GM12878 (cell line): ENCODE results near the gene CHURC1. TPM values are rescaled to one million over a fixed set of nuclear protein-coding genes. Genes with fewer than 3 reads are reported as not detected.

Source experiments
- ATAC-seq: fragments of 200-7000 bp; cut with Tn5 transposase; 3 replicates; pipeline ENCODE4 v1.9.1; 2020; ENCODE audit warnings: mild to moderate bottlenecking, moderate library complexity
- BruUV-seq: library from RNA; stranded (reverse); fragments of 400-500 nt; replicated peaks from 2 replicates; lab custom pipeline; 2021; lab: Mats Ljungman, UMichigan
- CTCF ChIA-PET: fragments of 300-600 bp; sonication (Branson Sonifier 250); formaldehyde crosslinking; extraction: SDS; loops from one replicate; lab custom pipeline; 2021; ENCODE audit warnings: inconsistent platforms; lab: Yijun Ruan, JAX
- POLR2A ChIA-PET: fragments of 350-600 bp; formaldehyde crosslinking; extraction: SDS; loops from one replicate; lab custom pipeline; 2021; ENCODE audit warnings: inconsistent platforms; lab: Charles Lee
- RAD21 ChIA-PET: fragments of 300-600 bp; sonication (Branson Sonifier 250); formaldehyde crosslinking; loops from one replicate; lab custom pipeline; 2023; ENCODE audit warnings: antibody characterized with exemption; ENCODE audit not compliant: unreplicated experiment; lab: Charles Lee
- SMC1A ChIA-PET: fragments of 300-600 bp; sonication (Branson Sonifier 250); formaldehyde crosslinking; loops from one replicate; lab custom pipeline; 2023; ENCODE audit not compliant: unreplicated experiment, uncharacterized antibody; lab: Charles Lee
- DNase-seq: peaks from one replicate; pipeline ENCODE4 v3.0.0-alpha.2; 2011; ENCODE audit warnings: low read depth, low spot score
- FAIRE-seq: peaks from 3 replicates; lab custom pipeline; 2011; peaks lifted over from hg19 to GRCh38; lab: Jason Lieb, UNC
- H2AFZ ChIP-seq: 2 replicates; pipeline ENCODE4 v1.6.0; 2011; ENCODE audit warnings: low read depth, low read length, control low read depth; ENCODE audit not compliant: control insufficient read depth
- H3K27ac ChIP-seq: 2 replicates; pipeline ENCODE4 v1.5.1; 2011; ENCODE audit warnings: control low read depth; ENCODE audit not compliant: control insufficient read depth, insufficient read depth
- H3K27me3 ChIP-seq, 2 experiments: replicated peaks in 1 of 2; 2 replicates each; pipeline versions ENCODE4 v1.6.0 to v1.6.1; 2011; ENCODE audit warnings: low read length in 1 of 2; ENCODE audit not compliant: control insufficient read depth in 2 of 2, insufficient read depth in 2 of 2
- H3K36me3 ChIP-seq, 2 experiments: 2 replicates each; pipeline ENCODE4 v1.5.1; 2011; ENCODE audit warnings: low read length in 1 of 2; ENCODE audit not compliant: control insufficient read depth in 2 of 2, insufficient read depth in 2 of 2
- H3K4me1 ChIP-seq: 2 replicates; pipeline ENCODE4 v1.6.1; 2011; ENCODE audit warnings: mild to moderate bottlenecking, low read length, moderate library complexity, mixed read lengths; ENCODE audit not compliant: control insufficient read depth, insufficient read depth
- H3K4me2 ChIP-seq: 2 replicates; pipeline ENCODE4 v1.6.0; 2011; ENCODE audit warnings: control low read depth; ENCODE audit not compliant: control insufficient read depth, insufficient read depth
- H3K4me3 ChIP-seq: fragments of 200-600 bp; sonication (generic); 2 replicates; pipeline ENCODE4 v1.5.1; 2016
- H3K79me2 ChIP-seq: 2 replicates; pipeline ENCODE4 v1.6.0; 2011; ENCODE audit warnings: low read length; ENCODE audit not compliant: control insufficient read depth, insufficient read depth
- H3K9ac ChIP-seq: 2 replicates; pipeline ENCODE4 v1.8.0; 2011; ENCODE audit warnings: low read length, control low read depth, mixed read lengths; ENCODE audit not compliant: control insufficient read depth, insufficient read depth
- H3K9me3 ChIP-seq: replicated peaks from 3 replicates; pipeline ENCODE4 v1.5.1; 2011; ENCODE audit warnings: mild to moderate bottlenecking, low read length; ENCODE audit not compliant: control insufficient read depth, insufficient read depth
- H4K20me1 ChIP-seq: 2 replicates; pipeline ENCODE4 v1.6.0; 2011; ENCODE audit not compliant: control insufficient read depth, insufficient read depth
- CBX5 ChIP-seq: sonication (generic); IDR thresholded peaks from 2 replicates; pipeline ENCODE4 v1.6.1; 2016; ENCODE audit warnings: low read depth, moderate library complexity, mild to moderate bottlenecking, inconsistent platforms
- RAD21 ChIP-seq: IDR thresholded peaks from 2 replicates; pipeline ENCODE4 v1.6.1; 2011; ENCODE audit warnings: mild to moderate bottlenecking, low read depth, low read length, moderate library complexity; ENCODE audit not compliant: insufficient read depth
- WGBS: methylation state at CpG from one replicate; pipeline ENCODE4 v1.1.6; 2016; ENCODE audit warnings: low lambda C conversion rate; ENCODE audit not compliant: insufficient replicate concordance, insufficient coverage; ENCODE audit errors: missing lambda C conversion rate; 5-methylcytosine and 5-hydroxymethylcytosine counted together
- in situ Hi-C: fragments of 300-500 bp; cut with MboI; formaldehyde crosslinking; loops from 9 replicates; pipeline ENCODE4 v1.14.3; 2018; ENCODE audit warnings: mixed read lengths
- intact Hi-C: fragments of 100-400 bp; cut with micrococcal nuclease; formaldehyde crosslinking; loops from one replicate; pipeline ENCODE4 v1.14.2; 2022; ENCODE audit not compliant: unreplicated experiment
- polyA plus RNA-seq, 11 experiments: library from polyadenylated mRNA; depleted of rRNA in 4 of 11; unstranded in 6 of 11; stranded (reverse) in 5 of 11; fragments of >200 nt; fragmentation: Nextera tagmentation in 4 of 11; fragmentation: Illumina TruSeq in 1 of 11; extraction: Ambion mirVana in 4 of 11; extraction: Trizol in 1 of 11; gene quantifications; 1 replicate in 1 of 11; 2 replicates in 10 of 11; pipeline versions ENCODE4 v1.2.1 to v1.2.3, GENCODE V29; 2011 to 2016; ENCODE audit warnings: inconsistent platforms in 2 of 11, missing spikeins in 2 of 11, low read depth in 1 of 11
- total RNA-seq, 4 experiments: library from RNA; depleted of rRNA in 3 of 4; stranded (reverse); fragments of >200 nt in 3 of 4; fragmentation: Illumina TruSeq in 1 of 4; extraction: Trizol in 1 of 4; gene quantifications; 2 replicates each; pipeline versions ENCODE4 v1.2.1 to v1.2.3, GENCODE V29; 2013 to 2021
- TF ChIP-seq, protein P1 (sequence below), 3 experiments: IDR thresholded peaks in 2 of 3; conservative IDR thresholded peaks in 1 of 3; 2 replicates each; pipeline ENCODE4 v1.5.1; 2011; ENCODE audit warnings: low read depth in 3 of 3, low read length in 3 of 3, mild to moderate bottlenecking in 3 of 3, control low read depth in 2 of 3, moderate library complexity in 2 of 3, inconsistent platforms in 1 of 3, mixed read lengths in 1 of 3; ENCODE audit not compliant: control insufficient read depth in 2 of 3, insufficient read depth in 1 of 3; ENCODE audit errors: extremely low read depth in 1 of 3

CHURC1 gene
- total and polyA plus RNA-seq, 10 of the 15 experiments (the other 5 are each of a cell fraction or from before 2014, with no cell fraction given): 41.0 to 421 (median 140) TPM

DNA sequence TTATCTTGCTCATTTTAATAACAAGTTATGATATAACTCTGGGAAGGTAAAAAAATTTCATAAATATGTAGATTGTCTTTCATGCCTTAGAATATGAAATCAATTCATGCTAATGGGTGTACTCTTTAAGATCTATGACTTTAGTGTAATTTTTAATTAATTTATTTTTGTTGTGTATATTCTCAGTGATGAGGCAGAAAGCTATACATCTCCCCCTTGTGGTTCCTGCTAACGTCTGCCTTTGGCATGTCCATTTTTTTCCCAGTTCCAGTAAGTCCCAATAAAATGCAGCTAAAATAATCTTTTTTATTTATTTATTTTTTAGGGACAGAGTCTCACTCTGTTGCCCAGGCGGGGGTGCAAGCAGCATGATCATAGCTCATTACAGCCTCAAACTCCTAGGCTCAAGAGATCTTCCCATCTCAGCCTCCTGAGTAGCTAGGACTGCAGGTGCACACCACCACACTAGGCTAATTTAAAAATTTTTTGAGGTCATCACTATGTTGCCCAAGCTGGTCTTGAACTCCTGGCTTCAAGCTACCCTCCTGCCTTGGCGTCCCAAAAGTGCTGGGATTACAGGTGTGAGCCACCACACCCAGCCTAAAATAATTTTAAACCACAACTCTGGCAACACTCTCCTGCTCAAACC is 3.3 kb upstream of the CHURC1 start:
- Histone ChIP-seq H3K4me2 (no peak overlapping the region), H3K9me3 (no peaks in the 10 kb centered on the region; the same call in 2 of the 3 replicates), H3K9ac (no peak overlapping the region), H2AFZ (no peak overlapping the region), H3K79me2 (peaks cover 18% of the 10 kb centered on the region), H3K4me3 (no peak overlapping the region), H3K36me3 (no peaks in the 10 kb centered on the region; a peak in 1 of 4 replicates), H3K27me3 (no peaks in the 10 kb centered on the region), H4K20me1 (no peaks in the 10 kb centered on the region), H3K27ac (no peak overlapping the region), H3K4me1 (peaks cover 3% of the 10 kb centered on the region; the same call in 1 of the 2 replicates)
- ChIA-PET POLR2A (no interaction called here), SMC1A (interaction anchor here (0.6 to 2.6 kb wide), 6 partner anchors 11 to 455 kb away, joined by 3 to 12 read pairs (median 3); no protein-coding TSS in a partner anchor), RAD21 (interaction anchor here (0.6 to 1.8 kb wide), 7 partner anchors 13 to 238 kb away, joined by 3 to 8 read pairs (median 4); partner anchors contain the start of gene FNTB), CTCF (interaction anchor here (0.7 to 3.5 kb wide), 16 partner anchors 10 to 109 kb away, joined by 3 to 20 read pairs (median 4); no protein-coding TSS in a partner anchor)
- WGBS: 2% methylated on average over 3 of the region's 3 CpGs
- TF ChIP-seq, protein P1, sequence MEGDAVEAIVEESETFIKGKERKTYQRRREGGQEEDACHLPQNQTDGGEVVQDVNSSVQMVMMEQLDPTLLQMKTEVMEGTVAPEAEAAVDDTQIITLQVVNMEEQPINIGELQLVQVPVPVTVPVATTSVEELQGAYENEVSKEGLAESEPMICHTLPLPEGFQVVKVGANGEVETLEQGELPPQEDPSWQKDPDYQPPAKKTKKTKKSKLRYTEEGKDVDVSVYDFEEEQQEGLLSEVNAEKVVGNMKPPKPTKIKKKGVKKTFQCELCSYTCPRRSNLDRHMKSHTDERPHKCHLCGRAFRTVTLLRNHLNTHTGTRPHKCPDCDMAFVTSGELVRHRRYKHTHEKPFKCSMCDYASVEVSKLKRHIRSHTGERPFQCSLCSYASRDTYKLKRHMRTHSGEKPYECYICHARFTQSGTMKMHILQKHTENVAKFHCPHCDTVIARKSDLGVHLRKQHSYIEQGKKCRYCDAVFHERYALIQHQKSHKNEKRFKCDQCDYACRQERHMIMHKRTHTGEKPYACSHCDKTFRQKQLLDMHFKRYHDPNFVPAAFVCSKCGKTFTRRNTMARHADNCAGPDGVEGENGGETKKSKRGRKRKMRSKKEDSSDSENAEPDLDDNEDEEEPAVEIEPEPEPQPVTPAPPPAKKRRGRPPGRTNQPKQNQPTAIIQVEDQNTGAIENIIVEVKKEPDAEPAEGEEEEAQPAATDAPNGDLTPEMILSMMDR (IDR thresholded peaks at IDR 0.05 in 2 of 3, conservative IDR thresholded peaks at IDR 0.05 in 1 of 3; ENCODE audit: control insufficient read depth in 2 of 3, extremely low read depth in 1 of 3, insufficient read depth in 1 of 3, low read depth in 3 of 3, low read length in 3 of 3): peak; percentile 33 to 43 (median 37); a peak in 4 of 6 replicates
- no peak for TF ChIP-seq CBX5
- TF ChIP-seq RAD21: peak; percentile 39
- no peak for ATAC-seq
- BruUV-seq: no TSS peak
- in situ Hi-C loops: no loop called here
- intact Hi-C loops: no loop called here
- no peak for DNase-seq
- no peak for FAIRE-seq
